HepG2 (cell line): ENCODE results near the gene SLC13A3. TPM values are rescaled to one million over a fixed set of nuclear protein-coding genes. Genes with fewer than 3 reads are reported as not detected.
A peak's percentile ranks its signal among the peaks of the same experiment; 100 is the strongest.

ENCODE experiments used
- BCL6 ChIP-seq: IDR thresholded peaks from 2 replicates; pipeline ENCODE4 v1.6.1; 2016; ENCODE audit warnings: missing genetic modification reagents, missing compliant biosample characterization
- CREM ChIP-seq, 2 experiments: sonication (generic) in 1 of 2; formaldehyde crosslinking in 1 of 2; IDR thresholded peaks; 2 replicates each; pipeline versions ENCODE4 v1.4.0 to v1.6.1; 2016 to 2020; ENCODE audit warnings: antibody characterized with exemption in 1 of 2, mild to moderate bottlenecking in 1 of 2, missing genetic modification reagents in 1 of 2
- FOXM1 ChIP-seq: sonication (generic); formaldehyde crosslinking; IDR thresholded peaks from 2 replicates; pipeline ENCODE4 v1.5.0; 2020; ENCODE audit warnings: missing genetic modification reagents
- HBP1 ChIP-seq: IDR thresholded peaks from 2 replicates; pipeline ENCODE4 v1.6.1; 2016; ENCODE audit warnings: low read depth, control low read depth
- KAT7 ChIP-seq: IDR thresholded peaks from 2 replicates; pipeline ENCODE4 v1.6.1; 2018; ENCODE audit warnings: borderline replicate concordance, missing compliant biosample characterization
- MAFG ChIP-seq: sonication (generic); formaldehyde crosslinking; IDR thresholded peaks from 2 replicates; pipeline ENCODE4 v1.5.1; 2020; ENCODE audit warnings: mild to moderate bottlenecking, missing genetic modification reagents
- TEAD3 ChIP-seq: optimal IDR thresholded peaks from 2 replicates; pipeline ENCODE3; 2016; ENCODE audit warnings: borderline replicate concordance
- TFAP4 ChIP-seq: sonication (generic); IDR thresholded peaks from 2 replicates; pipeline ENCODE4 v1.6.1; 2016; ENCODE audit warnings: low read depth, borderline replicate concordance
- ZNF280D ChIP-seq: sonication (generic); formaldehyde crosslinking; IDR thresholded peaks from 2 replicates; pipeline ENCODE4 v1.5.1; 2020; ENCODE audit warnings: mild to moderate bottlenecking, missing genetic modification reagents
- ZNF367 ChIP-seq: sonication (generic); formaldehyde crosslinking; IDR thresholded peaks from 2 replicates; pipeline ENCODE4 v1.4.0; 2020; ENCODE audit warnings: missing genetic modification reagents, borderline replicate concordance
- ZNF460 ChIP-seq: sonication (generic); formaldehyde crosslinking; IDR thresholded peaks from 2 replicates; pipeline ENCODE4 v1.5.1; 2020; ENCODE audit warnings: missing genetic modification reagents, mild to moderate bottlenecking, borderline replicate concordance
- ZNF678 ChIP-seq: sonication (generic); formaldehyde crosslinking; IDR thresholded peaks from 2 replicates; pipeline ENCODE4 v1.4.0; 2020; ENCODE audit warnings: mild to moderate bottlenecking, missing genetic modification reagents
- ZNF773 ChIP-seq: sonication (generic); formaldehyde crosslinking; IDR thresholded peaks from 2 replicates; pipeline ENCODE4 v1.4.0; 2020; ENCODE audit warnings: missing genetic modification reagents, borderline replicate concordance
- polyA plus RNA-seq, 8 experiments: library from polyadenylated mRNA; depleted of rRNA in 3 of 8; stranded (reverse) in 7 of 8; unstranded in 1 of 8; fragments of >200 nt; fragmentation: Illumina TruSeq in 4 of 8; extraction: Trizol in 4 of 8; gene quantifications; 2 replicates each; pipeline versions ENCODE4 v1.2.1 to v1.2.3, GENCODE V29; 2011 to 2016; ENCODE audit warnings: low read depth in 4 of 8, missing spikeins in 1 of 8, mixed read lengths in 1 of 8; ENCODE audit not compliant: insufficient read depth in 1 of 8
- total RNA-seq, 5 experiments: library from RNA; depleted of rRNA; stranded (reverse); fragments of >200 nt; fragmentation: Illumina TruSeq; extraction: Trizol; gene quantifications; 2 replicates each; pipeline ENCODE4 v1.2.3, GENCODE V29; 2016; ENCODE audit warnings: low read depth in 1 of 5
- TF ChIP-seq, protein P1 (sequence below): sonication (generic); formaldehyde crosslinking; IDR thresholded peaks from 2 replicates; pipeline ENCODE4 v1.4.0; 2020; ENCODE audit warnings: missing genetic modification reagents
- TF ChIP-seq, protein P2 (sequence below): sonication (generic); formaldehyde crosslinking; IDR thresholded peaks from 2 replicates; pipeline ENCODE4 v1.4.0; 2020; ENCODE audit warnings: missing genetic modification reagents, borderline replicate concordance
- TF ChIP-seq, protein P3 (sequence below): conservative IDR thresholded peaks from 2 replicates; pipeline ENCODE4 v1.6.1; 2018; ENCODE audit warnings: missing genetic modification reagents

SLC13A3 gene
- total and polyA plus RNA-seq, 2 of the 13 experiments (the other 11 are each of a cell fraction or from before 2014, with no cell fraction given): 66.5 to 76.0 TPM

DNA sequence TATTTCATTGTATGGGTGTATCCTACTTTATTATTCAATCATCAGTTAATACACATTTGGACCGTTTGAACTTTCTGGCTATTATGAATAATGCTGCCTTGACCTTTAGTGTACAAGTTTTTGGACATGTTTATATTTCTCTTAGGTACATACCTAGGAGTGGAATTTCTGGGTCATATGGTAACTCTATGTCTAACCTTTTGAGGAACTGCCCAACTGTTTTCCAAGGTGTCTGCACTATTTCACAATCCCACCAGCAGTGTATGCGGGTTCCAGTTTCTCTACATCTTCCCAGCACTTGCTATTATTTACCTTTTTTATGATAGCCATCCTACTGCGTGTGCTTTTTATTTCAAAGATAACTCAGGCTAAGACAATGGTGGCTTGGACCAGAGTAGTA lies 14.3 kb upstream of the SLC13A3 start (continued):
- TF ChIP-seq, protein P1, sequence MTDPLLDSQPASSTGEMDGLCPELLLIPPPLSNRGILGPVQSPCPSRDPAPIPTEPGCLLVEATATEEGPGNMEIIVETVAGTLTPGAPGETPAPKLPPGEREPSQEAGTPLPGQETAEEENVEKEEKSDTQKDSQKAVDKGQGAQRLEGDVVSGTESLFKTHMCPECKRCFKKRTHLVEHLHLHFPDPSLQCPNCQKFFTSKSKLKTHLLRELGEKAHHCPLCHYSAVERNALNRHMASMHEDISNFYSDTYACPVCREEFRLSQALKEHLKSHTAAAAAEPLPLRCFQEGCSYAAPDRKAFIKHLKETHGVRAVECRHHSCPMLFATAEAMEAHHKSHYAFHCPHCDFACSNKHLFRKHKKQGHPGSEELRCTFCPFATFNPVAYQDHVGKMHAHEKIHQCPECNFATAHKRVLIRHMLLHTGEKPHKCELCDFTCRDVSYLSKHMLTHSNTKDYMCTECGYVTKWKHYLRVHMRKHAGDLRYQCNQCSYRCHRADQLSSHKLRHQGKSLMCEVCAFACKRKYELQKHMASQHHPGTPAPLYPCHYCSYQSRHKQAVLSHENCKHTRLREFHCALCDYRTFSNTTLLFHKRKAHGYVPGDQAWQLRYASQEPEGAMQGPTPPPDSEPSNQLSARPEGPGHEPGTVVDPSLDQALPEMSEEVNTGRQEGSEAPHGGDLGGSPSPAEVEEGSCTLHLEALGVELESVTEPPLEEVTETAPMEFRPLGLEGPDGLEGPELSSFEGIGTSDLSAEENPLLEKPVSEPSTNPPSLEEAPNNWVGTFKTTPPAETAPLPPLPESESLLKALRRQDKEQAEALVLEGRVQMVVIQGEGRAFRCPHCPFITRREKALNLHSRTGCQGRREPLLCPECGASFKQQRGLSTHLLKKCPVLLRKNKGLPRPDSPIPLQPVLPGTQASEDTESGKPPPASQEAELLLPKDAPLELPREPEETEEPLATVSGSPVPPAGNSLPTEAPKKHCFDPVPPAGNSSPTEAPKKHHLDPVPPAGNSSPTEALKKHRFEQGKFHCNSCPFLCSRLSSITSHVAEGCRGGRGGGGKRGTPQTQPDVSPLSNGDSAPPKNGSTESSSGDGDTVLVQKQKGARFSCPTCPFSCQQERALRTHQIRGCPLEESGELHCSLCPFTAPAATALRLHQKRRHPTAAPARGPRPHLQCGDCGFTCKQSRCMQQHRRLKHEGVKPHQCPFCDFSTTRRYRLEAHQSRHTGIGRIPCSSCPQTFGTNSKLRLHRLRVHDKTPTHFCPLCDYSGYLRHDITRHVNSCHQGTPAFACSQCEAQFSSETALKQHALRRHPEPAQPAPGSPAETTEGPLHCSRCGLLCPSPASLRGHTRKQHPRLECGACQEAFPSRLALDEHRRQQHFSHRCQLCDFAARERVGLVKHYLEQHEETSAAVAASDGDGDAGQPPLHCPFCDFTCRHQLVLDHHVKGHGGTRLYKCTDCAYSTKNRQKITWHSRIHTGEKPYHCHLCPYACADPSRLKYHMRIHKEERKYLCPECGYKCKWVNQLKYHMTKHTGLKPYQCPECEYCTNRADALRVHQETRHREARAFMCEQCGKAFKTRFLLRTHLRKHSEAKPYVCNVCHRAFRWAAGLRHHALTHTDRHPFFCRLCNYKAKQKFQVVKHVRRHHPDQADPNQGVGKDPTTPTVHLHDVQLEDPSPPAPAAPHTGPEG (CRISPR knock-in tag): no peak
- TF ChIP-seq, protein P2, sequence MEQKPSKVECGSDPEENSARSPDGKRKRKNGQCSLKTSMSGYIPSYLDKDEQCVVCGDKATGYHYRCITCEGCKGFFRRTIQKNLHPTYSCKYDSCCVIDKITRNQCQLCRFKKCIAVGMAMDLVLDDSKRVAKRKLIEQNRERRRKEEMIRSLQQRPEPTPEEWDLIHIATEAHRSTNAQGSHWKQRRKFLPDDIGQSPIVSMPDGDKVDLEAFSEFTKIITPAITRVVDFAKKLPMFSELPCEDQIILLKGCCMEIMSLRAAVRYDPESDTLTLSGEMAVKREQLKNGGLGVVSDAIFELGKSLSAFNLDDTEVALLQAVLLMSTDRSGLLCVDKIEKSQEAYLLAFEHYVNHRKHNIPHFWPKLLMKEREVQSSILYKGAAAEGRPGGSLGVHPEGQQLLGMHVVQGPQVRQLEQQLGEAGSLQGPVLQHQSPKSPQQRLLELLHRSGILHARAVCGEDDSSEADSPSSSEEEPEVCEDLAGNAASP (CRISPR knock-in tag): peak; percentile 27; the same call in 1 of the 2 replicates
- no peak for TF ChIP-seq ZNF773 (CRISPR knock-in tag)
- TF ChIP-seq MAFG (CRISPR knock-in tag): no peak
- TF ChIP-seq, protein P3, sequence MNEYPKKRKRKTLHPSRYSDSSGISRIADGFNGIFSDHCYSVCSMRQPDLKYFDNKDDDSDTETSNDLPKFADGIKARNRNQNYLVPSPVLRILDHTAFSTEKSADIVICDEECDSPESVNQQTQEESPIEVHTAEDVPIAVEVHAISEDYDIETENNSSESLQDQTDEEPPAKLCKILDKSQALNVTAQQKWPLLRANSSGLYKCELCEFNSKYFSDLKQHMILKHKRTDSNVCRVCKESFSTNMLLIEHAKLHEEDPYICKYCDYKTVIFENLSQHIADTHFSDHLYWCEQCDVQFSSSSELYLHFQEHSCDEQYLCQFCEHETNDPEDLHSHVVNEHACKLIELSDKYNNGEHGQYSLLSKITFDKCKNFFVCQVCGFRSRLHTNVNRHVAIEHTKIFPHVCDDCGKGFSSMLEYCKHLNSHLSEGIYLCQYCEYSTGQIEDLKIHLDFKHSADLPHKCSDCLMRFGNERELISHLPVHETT: no peak
- peak; percentile 88 for TF ChIP-seq BCL6 (CRISPR knock-in tag)
- no peak for TF ChIP-seq ZNF280D (CRISPR knock-in tag)
- no peak; the same call in 1 of the 2 replicates for TF ChIP-seq TFAP4
- no peak for TF ChIP-seq ZNF678 (CRISPR knock-in tag)
- TF ChIP-seq CREM (IDR thresholded peaks at IDR 0.05): no peak
- TF ChIP-seq CREM (CRISPR knock-in tag; IDR thresholded peaks at IDR 0.05): no peak
- peak; percentile 52 for TF ChIP-seq TEAD3 (CRISPR knock-in tag)
- TF ChIP-seq ZNF460 (CRISPR knock-in tag): no peak
- TF ChIP-seq ZNF367 (CRISPR knock-in tag): no peak
- no peak for TF ChIP-seq HBP1
- no peak for TF ChIP-seq FOXM1 (CRISPR knock-in tag)
- no peak for TF ChIP-seq KAT7 (CRISPR knock-in tag)
